ENCODE results near the gene GGCT. TPM values are rescaled to one million over a fixed set of nuclear protein-coding genes. Genes with fewer than 3 reads are reported as not detected.

The GGCT gene
- total and polyA plus RNA-seq, 8 donors, result 2.9 to 56.5 (median 25.7) TPM; not detected in 1

DNA sequence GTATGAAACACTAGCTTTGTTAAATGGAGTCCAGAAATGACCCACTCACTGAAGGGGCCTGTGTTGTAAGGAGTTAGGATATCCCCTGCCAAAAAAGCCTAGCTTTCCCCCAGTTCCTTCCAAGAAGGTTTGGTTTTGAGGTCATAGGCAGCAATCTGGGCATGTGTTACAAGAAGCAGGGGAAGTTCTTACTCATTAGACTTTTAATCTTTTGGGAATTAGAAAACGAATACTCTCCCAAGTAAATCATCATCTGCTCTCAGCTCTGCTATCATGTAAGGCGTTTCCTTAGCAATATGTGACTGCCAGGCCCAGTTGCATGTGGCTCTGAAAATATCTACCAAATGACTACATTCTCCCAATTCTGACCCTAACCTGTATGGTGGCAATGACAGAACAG is 29.7 kb downstream of the GGCT start:
- Histone ChIP-seq H3K9me3 (no peaks in the 10 kb centered on the region), H3K4me1 (peaks cover 56 to 94% (median 82%) of the 10 kb centered on the region in 4 donors), H3K27ac (peak overlapping the region in 4 of 5 donors; percentile 43 to 91 (median 84)), H3K27me3 (no peaks in the 10 kb centered on the region), H3K36me3 (no peaks in the 10 kb centered on the region), H3K4me3 (no peak overlapping the region)
- intact Hi-C loops (cut with DNase I; ENCODE audit: low total_unique reads), result no loop called here
- TF ChIP-seq, protein P1, sequence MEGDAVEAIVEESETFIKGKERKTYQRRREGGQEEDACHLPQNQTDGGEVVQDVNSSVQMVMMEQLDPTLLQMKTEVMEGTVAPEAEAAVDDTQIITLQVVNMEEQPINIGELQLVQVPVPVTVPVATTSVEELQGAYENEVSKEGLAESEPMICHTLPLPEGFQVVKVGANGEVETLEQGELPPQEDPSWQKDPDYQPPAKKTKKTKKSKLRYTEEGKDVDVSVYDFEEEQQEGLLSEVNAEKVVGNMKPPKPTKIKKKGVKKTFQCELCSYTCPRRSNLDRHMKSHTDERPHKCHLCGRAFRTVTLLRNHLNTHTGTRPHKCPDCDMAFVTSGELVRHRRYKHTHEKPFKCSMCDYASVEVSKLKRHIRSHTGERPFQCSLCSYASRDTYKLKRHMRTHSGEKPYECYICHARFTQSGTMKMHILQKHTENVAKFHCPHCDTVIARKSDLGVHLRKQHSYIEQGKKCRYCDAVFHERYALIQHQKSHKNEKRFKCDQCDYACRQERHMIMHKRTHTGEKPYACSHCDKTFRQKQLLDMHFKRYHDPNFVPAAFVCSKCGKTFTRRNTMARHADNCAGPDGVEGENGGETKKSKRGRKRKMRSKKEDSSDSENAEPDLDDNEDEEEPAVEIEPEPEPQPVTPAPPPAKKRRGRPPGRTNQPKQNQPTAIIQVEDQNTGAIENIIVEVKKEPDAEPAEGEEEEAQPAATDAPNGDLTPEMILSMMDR (IDR thresholded peaks at IDR 0.05), result no peak
- TF ChIP-seq POLR2AphosphoS5 (IDR thresholded peaks at IDR 0.05), result peak in 2 of 3 donors; percentile 29 to 77
- peak in 1 of 2 donors; percentile 61 for DNase-seq
- 46 to 72% (median 71%) methylated on average over 2 of the region's 2 CpGs for WGBS, 5 donors

- TF ChIP-seq POLR2AphosphoS5 (IDR thresholded peaks at IDR 0.05) (no peak), POLR2A (IDR thresholded peaks at IDR 0.05) (no peak), EP300 (IDR thresholded peaks at IDR 0.05) (no peak)
- TF ChIP-seq, protein P1 (IDR thresholded peaks at IDR 0.05), result no peak
- Histone ChIP-seq H3K4me3 (no peak overlapping the region), H3K27ac (peak overlapping the region; percentile 2 to 91 (median 80)), H3K36me3 (no peaks in the 10 kb centered on the region), H3K4me1 (peaks cover 60 to 95% (median 84%) of the 10 kb centered on the region in 4 donors), H3K9me3 (no peaks in the 10 kb centered on the region), H3K27me3 (no peaks in the 10 kb centered on the region)
- intact Hi-C loops (cut with DNase I; ENCODE audit: low total_unique reads), result no loop called here
- DNase-seq, result no peak
- 93 to 98% (median 96%) methylated on average over 10 of the region's 10 CpGs for WGBS, 5 donors
Measured at GRCh38 chr7:30474485-30474884, 30.1 kb downstream of the GGCT start.

GRCh38 chr7:30473903-30474302 is 30.7 kb downstream of the GGCT start:
- Histone ChIP-seq H3K4me3 (no peak overlapping the region), H3K36me3 (no peaks in the 10 kb centered on the region), H3K9me3 (no peaks in the 10 kb centered on the region), H3K4me1 (peaks cover 66 to 95% (median 81%) of the 10 kb centered on the region in 4 donors), H3K27me3 (no peaks in the 10 kb centered on the region), H3K27ac (peak overlapping the region in 4 of 5 donors; percentile 43 to 91 (median 84))
- intact Hi-C loops (cut with DNase I; ENCODE audit: low total_unique reads), result no loop called here
- WGBS, 5 donors, result 78 to 98% (median 81%) methylated on average over 1 of the region's 1 CpG
- TF ChIP-seq EP300 (IDR thresholded peaks at IDR 0.05), result no peak
- no peak for TF ChIP-seq POLR2AphosphoS5 (IDR thresholded peaks at IDR 0.05)
- no peak for TF ChIP-seq POLR2A (IDR thresholded peaks at IDR 0.05)
- TF ChIP-seq, protein P1 (IDR thresholded peaks at IDR 0.05), result no peak
- no peak for DNase-seq

DNA sequence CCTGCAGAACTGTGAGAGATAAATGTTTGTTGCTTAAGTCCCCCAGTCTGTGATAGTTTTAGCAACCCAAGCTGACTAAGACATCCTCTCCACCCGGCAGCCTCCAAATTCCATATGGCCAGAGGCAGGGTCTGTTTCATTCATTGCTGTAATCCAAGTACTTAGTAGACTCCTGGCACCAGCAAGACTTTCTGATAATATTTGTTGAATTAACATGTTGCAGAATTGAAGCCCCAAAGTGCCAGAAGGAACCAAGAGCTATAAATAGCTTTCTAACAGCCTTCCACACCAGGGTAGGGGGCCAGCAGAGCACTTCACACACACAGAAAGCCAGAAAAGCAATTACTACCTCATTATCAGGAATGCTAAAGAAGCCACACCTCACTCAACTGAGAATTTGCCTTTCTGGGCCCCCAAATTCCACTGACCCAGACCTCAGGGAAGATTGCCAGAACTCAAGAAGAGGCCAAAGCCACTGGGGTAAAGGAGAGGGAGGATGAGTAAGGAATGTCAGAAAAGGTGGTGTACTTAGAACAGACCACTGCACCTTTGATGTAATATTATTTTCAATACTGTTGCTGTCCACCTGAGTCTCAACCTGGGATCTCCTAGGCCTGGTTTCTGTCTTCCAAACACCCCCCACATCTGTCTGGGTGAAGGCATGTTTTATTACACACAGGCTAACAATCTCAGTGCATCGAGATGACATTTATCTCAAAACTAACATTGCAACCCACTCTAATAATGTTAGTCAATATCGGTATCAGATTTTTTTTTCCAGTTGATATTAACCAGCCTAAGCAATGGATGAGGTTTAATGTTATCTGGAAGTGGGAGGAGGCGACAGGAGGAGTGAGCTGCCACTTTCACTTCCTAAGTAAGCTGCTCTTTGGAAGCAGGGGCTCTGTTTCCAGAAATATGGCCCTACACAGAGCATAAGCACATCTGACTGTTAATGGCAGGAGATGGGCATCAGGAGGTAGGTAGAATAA is 31.5 kb downstream of the GGCT start:
- H3K4me1 ChIP-seq, result peaks cover 65 to 100% (median 86%) of the 10 kb centered on the region in 4 donors
- intact Hi-C loops (cut with DNase I; ENCODE audit: low total_unique reads), result no loop called here
- H3K36me3 ChIP-seq, result no peaks in the 10 kb centered on the region
- 28 to 47% (median 36%) methylated on average over 4 of the region's 4 CpGs for WGBS, 5 donors
- H3K9me3 ChIP-seq, result no peaks in the 10 kb centered on the region
- H3K27ac ChIP-seq, result peak overlapping the region in 4 of 5 donors; percentile 75 to 91 (median 84)
- no peaks in the 10 kb centered on the region for H3K27me3 ChIP-seq
- TF ChIP-seq POLR2AphosphoS5 (IDR thresholded peaks at IDR 0.05) (peak in 1 of 3 donors; percentile 31), POLR2A (IDR thresholded peaks at IDR 0.05) (no peak), EP300 (IDR thresholded peaks at IDR 0.05) (no peak)
- TF ChIP-seq, protein P1 (IDR thresholded peaks at IDR 0.05), result no peak
- H3K4me3 ChIP-seq, result no peak overlapping the region
- peak in 1 of 2 donors; percentile 62 for DNase-seq

All from stomach (tissue), 9 donors.